ENCODE measurements around the gene RAB3IL1. TPM values are rescaled to one million over a fixed set of nuclear protein-coding genes. Genes with fewer than 3 reads are reported as not detected.
A peak's percentile ranks its signal among the peaks of the same experiment; 100 is the strongest.

RAB3IL1 gene
- total and polyA plus RNA-seq, 2 donors (not counting 1 experiment from before 2014, with no cell fraction given) = 9.6 to 13.4 TPM

DNA sequence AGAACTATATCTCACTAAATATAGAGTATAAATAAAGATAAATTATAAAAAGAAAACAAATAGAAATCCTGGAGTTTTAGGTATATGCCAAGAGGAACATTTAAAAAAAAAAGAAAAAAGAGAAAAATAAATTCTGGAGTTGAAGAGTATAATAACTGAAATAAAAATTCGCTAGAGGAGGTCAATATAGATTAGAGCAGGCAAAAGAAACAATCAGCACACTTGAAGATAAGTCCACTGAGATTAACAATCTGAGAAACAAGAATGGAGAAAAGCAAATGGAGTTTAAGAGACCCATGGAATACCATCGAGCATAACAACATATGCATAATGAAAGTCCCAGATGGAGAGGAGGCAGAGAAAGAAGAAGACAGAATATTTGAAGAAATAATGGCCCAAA is 18.5 kb upstream of the RAB3IL1 start:
- H4K20me1 ChIP-seq (ENCODE audit: control insufficient read depth, extremely low read depth, insufficient read depth, low read length) = no peaks in the 10 kb centered on the region
- TF ChIP-seq EZH2 (IDR thresholded peaks at IDR 0.05; ENCODE audit: low read length, missing control alignments) = no peak
- TF ChIP-seq, protein P1, sequence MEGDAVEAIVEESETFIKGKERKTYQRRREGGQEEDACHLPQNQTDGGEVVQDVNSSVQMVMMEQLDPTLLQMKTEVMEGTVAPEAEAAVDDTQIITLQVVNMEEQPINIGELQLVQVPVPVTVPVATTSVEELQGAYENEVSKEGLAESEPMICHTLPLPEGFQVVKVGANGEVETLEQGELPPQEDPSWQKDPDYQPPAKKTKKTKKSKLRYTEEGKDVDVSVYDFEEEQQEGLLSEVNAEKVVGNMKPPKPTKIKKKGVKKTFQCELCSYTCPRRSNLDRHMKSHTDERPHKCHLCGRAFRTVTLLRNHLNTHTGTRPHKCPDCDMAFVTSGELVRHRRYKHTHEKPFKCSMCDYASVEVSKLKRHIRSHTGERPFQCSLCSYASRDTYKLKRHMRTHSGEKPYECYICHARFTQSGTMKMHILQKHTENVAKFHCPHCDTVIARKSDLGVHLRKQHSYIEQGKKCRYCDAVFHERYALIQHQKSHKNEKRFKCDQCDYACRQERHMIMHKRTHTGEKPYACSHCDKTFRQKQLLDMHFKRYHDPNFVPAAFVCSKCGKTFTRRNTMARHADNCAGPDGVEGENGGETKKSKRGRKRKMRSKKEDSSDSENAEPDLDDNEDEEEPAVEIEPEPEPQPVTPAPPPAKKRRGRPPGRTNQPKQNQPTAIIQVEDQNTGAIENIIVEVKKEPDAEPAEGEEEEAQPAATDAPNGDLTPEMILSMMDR (conservative IDR thresholded peaks at IDR 0.05 in 1 of 2, IDR thresholded peaks at IDR 0.05 in 1 of 2; ENCODE audit: low read depth in 1 of 2, low read length in 2 of 2) = no peak
- H3K4me1 ChIP-seq (ENCODE audit: control insufficient read depth, extremely low read depth, insufficient read depth, low read length) = no peaks in the 10 kb centered on the region
- DNase-seq (ENCODE audit: low read depth in 2 of 2) = no peak
- H3K27me3 ChIP-seq (ENCODE audit: control insufficient read depth, insufficient read depth, low read length) = no peaks in the 10 kb centered on the region
- no peak overlapping the region for H2AFZ ChIP-seq (ENCODE audit: low read length)
- H3K79me2 ChIP-seq (ENCODE audit: control insufficient read depth, insufficient read depth, low read length) = no peaks in the 10 kb centered on the region
- no peak overlapping the region for H3K9ac ChIP-seq (ENCODE audit: insufficient read depth, low read length)
- no peak overlapping the region for H3K4me3 ChIP-seq (replicated peaks in 1 of 4; ENCODE audit: control extremely low read depth in 1 of 4, insufficient read depth in 1 of 4, low read depth in 3 of 4, low read length in 4 of 4)
- no peak overlapping the region for H3K27ac ChIP-seq (ENCODE audit: insufficient read depth, low read length)
- H3K9me3 ChIP-seq (ENCODE audit: control insufficient read depth, insufficient read depth, low read depth, low read length) = no peaks in the 10 kb centered on the region
- no peak overlapping the region for H3K4me2 ChIP-seq (ENCODE audit: extremely low read depth, insufficient read depth, low read length)
- no peaks in the 10 kb centered on the region for H3K36me3 ChIP-seq (ENCODE audit: control insufficient read depth, insufficient read depth, low read length)

- Histone ChIP-seq H3K4me1 (ENCODE audit: control insufficient read depth, extremely low read depth, insufficient read depth, low read length) (no peaks in the 10 kb centered on the region), H3K27me3 (ENCODE audit: control insufficient read depth, insufficient read depth, low read length) (no peaks in the 10 kb centered on the region), H4K20me1 (ENCODE audit: control insufficient read depth, extremely low read depth, insufficient read depth, low read length) (no peaks in the 10 kb centered on the region), H3K27ac (ENCODE audit: insufficient read depth, low read length) (no peak overlapping the region), H3K9ac (ENCODE audit: insufficient read depth, low read length) (no peak overlapping the region), H3K36me3 (ENCODE audit: control insufficient read depth, insufficient read depth, low read length) (no peaks in the 10 kb centered on the region), H3K4me2 (ENCODE audit: extremely low read depth, insufficient read depth, low read length) (no peak overlapping the region), H3K4me3 (replicated peaks in 1 of 4; ENCODE audit: control extremely low read depth in 1 of 4, insufficient read depth in 1 of 4, low read depth in 3 of 4, low read length in 4 of 4) (no peak overlapping the region), H2AFZ (ENCODE audit: low read length) (no peak overlapping the region), H3K79me2 (ENCODE audit: control insufficient read depth, insufficient read depth, low read length) (no peaks in the 10 kb centered on the region), H3K9me3 (ENCODE audit: control insufficient read depth, insufficient read depth, low read depth, low read length) (no peaks in the 10 kb centered on the region)
- no peak for DNase-seq (ENCODE audit: low read depth in 2 of 2)
- no peak for TF ChIP-seq EZH2 (IDR thresholded peaks at IDR 0.05; ENCODE audit: low read length, missing control alignments)
- TF ChIP-seq, protein P1 (conservative IDR thresholded peaks at IDR 0.05 in 1 of 2, IDR thresholded peaks at IDR 0.05 in 1 of 2; ENCODE audit: low read depth in 1 of 2, low read length in 2 of 2) = no peak
These were observed 13.6 kb upstream of the RAB3IL1 start for GRCh38 chr11:61930933-61931332.

DNA sequence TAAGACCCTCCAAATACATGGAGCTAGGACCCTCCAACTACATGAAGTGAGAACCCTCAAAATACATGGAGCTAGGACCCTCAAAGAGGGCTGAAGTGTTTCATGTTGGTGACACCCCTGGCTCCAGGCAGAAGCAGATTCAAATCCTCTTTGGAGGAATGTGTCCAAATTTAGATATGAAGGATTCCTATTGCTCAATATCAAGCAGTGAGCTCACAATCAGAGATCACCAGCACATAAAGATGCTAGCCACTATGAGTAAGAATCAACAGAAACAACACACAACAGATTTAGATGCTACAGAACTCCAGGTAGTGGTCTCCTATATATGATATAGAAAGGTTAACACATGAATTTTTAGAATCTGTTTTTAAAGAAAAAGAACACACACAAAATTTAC is 11.2 kb upstream of the RAB3IL1 start:
- H3K36me3 ChIP-seq (ENCODE audit: control insufficient read depth, insufficient read depth, low read length) = no peaks in the 10 kb centered on the region
- H2AFZ ChIP-seq (ENCODE audit: low read length) = no peak overlapping the region
- H3K4me3 ChIP-seq (replicated peaks in 1 of 4; ENCODE audit: control extremely low read depth in 1 of 4, insufficient read depth in 1 of 4, low read depth in 3 of 4, low read length in 4 of 4) = no peak overlapping the region
- no peaks in the 10 kb centered on the region for H3K9me3 ChIP-seq (ENCODE audit: control insufficient read depth, insufficient read depth, low read depth, low read length)
- no peak overlapping the region for H3K9ac ChIP-seq (ENCODE audit: insufficient read depth, low read length)
- H3K27me3 ChIP-seq (ENCODE audit: control insufficient read depth, insufficient read depth, low read length) = no peaks in the 10 kb centered on the region
- TF ChIP-seq, protein P1 (conservative IDR thresholded peaks at IDR 0.05 in 1 of 2, IDR thresholded peaks at IDR 0.05 in 1 of 2; ENCODE audit: low read depth in 1 of 2, low read length in 2 of 2) = no peak
- no peak for TF ChIP-seq EZH2 (IDR thresholded peaks at IDR 0.05; ENCODE audit: low read length, missing control alignments)
- no peak overlapping the region for H3K27ac ChIP-seq (ENCODE audit: insufficient read depth, low read length)
- H4K20me1 ChIP-seq (ENCODE audit: control insufficient read depth, extremely low read depth, insufficient read depth, low read length) = no peaks in the 10 kb centered on the region
- peaks cover 5% of the 10 kb centered on the region for H3K4me1 ChIP-seq (ENCODE audit: control insufficient read depth, extremely low read depth, insufficient read depth, low read length)
- peak in 1 of 2 donors; percentile 33 for DNase-seq (ENCODE audit: low read depth in 2 of 2)
- H3K79me2 ChIP-seq (ENCODE audit: control insufficient read depth, insufficient read depth, low read length) = no peaks in the 10 kb centered on the region
- peak overlapping the region; percentile 13 for H3K4me2 ChIP-seq (ENCODE audit: extremely low read depth, insufficient read depth, low read length)
